Astrocyte (in vitro differentiated cells and primary cell): Measurements from ENCODE around the gene PPP1R9A. TPM values are rescaled to one million over a fixed set of nuclear protein-coding genes. Genes with fewer than 3 reads are reported as not detected.
A peak's percentile ranks its signal among the peaks of the same experiment; 100 is the strongest.

Experiments used
- DNase-seq: peaks from one replicate; pipeline ENCODE4 v3.0.0-alpha.2; 2010; ENCODE audit warnings: low read depth
- FAIRE-seq: peaks from 2 replicates; lab custom pipeline; 2011; peaks lifted over from hg19 to GRCh38; lab: Jason Lieb, UNC
- H2AFZ ChIP-seq: 2 replicates; pipeline ENCODE4 v1.6.0; 2012; ENCODE audit warnings: low read depth, low read length, inconsistent platforms
- H3K27ac ChIP-seq: 2 replicates; pipeline ENCODE4 v1.5.1; 2011; ENCODE audit warnings: low read depth, low read length, inconsistent platforms
- H3K27me3 ChIP-seq: 2 replicates; pipeline ENCODE4 v1.6.0; 2011; ENCODE audit warnings: low read length, inconsistent platforms; ENCODE audit not compliant: insufficient read depth
- H3K36me3 ChIP-seq: 2 replicates; pipeline ENCODE4 v1.5.1; 2011; ENCODE audit warnings: low read length, inconsistent platforms; ENCODE audit not compliant: insufficient read depth
- H3K4me1 ChIP-seq: 2 replicates; pipeline ENCODE4 v1.5.1; 2011; ENCODE audit warnings: low read length, inconsistent platforms; ENCODE audit not compliant: insufficient read depth
- H3K4me2 ChIP-seq: 2 replicates; pipeline ENCODE4 v1.6.0; 2012; ENCODE audit warnings: low read length, inconsistent platforms
- H3K4me3 ChIP-seq: 2 replicates; pipeline ENCODE4 v1.5.1; 2011; ENCODE audit warnings: low read depth, mild to moderate bottlenecking, low read length, inconsistent platforms; ENCODE audit not compliant: insufficient read depth
- H3K79me2 ChIP-seq: 2 replicates; pipeline ENCODE4 v1.6.0; 2012; ENCODE audit warnings: mild to moderate bottlenecking, low read length, inconsistent platforms; ENCODE audit not compliant: insufficient read depth
- H3K9ac ChIP-seq: 2 replicates; pipeline ENCODE4 v1.6.0; 2012; ENCODE audit warnings: mild to moderate bottlenecking, low read length, inconsistent platforms
- H3K9me3 ChIP-seq: 2 replicates; pipeline ENCODE4 v1.5.1; 2012; ENCODE audit warnings: low read depth, mild to moderate bottlenecking, low read length, inconsistent platforms; ENCODE audit not compliant: insufficient read depth
- H4K20me1 ChIP-seq: 2 replicates; pipeline ENCODE4 v1.6.0; 2012; ENCODE audit warnings: low read length, inconsistent platforms; ENCODE audit not compliant: insufficient read depth
- H3K27ac Mint-ChIP-seq: one replicate; pipeline ENCODE4 v1.8.0; 2021; ENCODE audit warnings: mild to moderate bottlenecking, mixed read lengths; ENCODE audit not compliant: unreplicated experiment
- H3K27me3 Mint-ChIP-seq: one replicate; pipeline ENCODE4 v1.8.0; 2021; ENCODE audit warnings: low read depth, mixed read lengths; ENCODE audit not compliant: unreplicated experiment
- H3K36me3 Mint-ChIP-seq: one replicate; pipeline ENCODE4 v1.8.0; 2021; ENCODE audit warnings: low read depth, mixed read lengths; ENCODE audit not compliant: unreplicated experiment
- H3K4me1 Mint-ChIP-seq: one replicate; pipeline ENCODE4 v1.8.0; 2021; ENCODE audit warnings: low read depth, mixed read lengths; ENCODE audit not compliant: unreplicated experiment
- H3K4me3 Mint-ChIP-seq: one replicate; pipeline ENCODE4 v1.8.0; 2021; ENCODE audit warnings: mild to moderate bottlenecking, moderate library complexity, mixed read lengths; ENCODE audit not compliant: unreplicated experiment
- H3K9me3 Mint-ChIP-seq: one replicate; pipeline ENCODE4 v1.8.0; 2021; ENCODE audit warnings: mild to moderate bottlenecking, mixed read lengths; ENCODE audit not compliant: unreplicated experiment
- CTCF ChIP-seq: IDR thresholded peaks from 2 replicates; pipeline ENCODE4 v1.5.1; 2011; ENCODE audit warnings: low read depth, mild to moderate bottlenecking, inconsistent platforms, low read length, moderate library complexity; ENCODE audit not compliant: insufficient read depth
- EZH2 ChIP-seq: IDR thresholded peaks from 2 replicates; pipeline ENCODE4 v1.6.1; 2012; ENCODE audit warnings: mild to moderate bottlenecking, low read length, inconsistent platforms; ENCODE audit not compliant: insufficient read depth
- total RNA-seq: library from RNA; stranded (reverse); gene quantifications from 2 replicates; pipeline ENCODE4 v1.2.1, GENCODE V29; 2021

The PPP1R9A gene
- total RNA-seq, 1 donor from 2014 or later = 7.5 TPM

GRCh38 chr7:95322396-95322795 lies 415.0 kb downstream of the PPP1R9A start:
- peak overlapping the region; percentile 92 for H3K27ac Mint-ChIP-seq
- Histone ChIP-seq H3K27me3 (peaks cover 2% of the 10 kb centered on the region), H3K4me3 (no peak overlapping the region), H3K9ac (no peak overlapping the region), H4K20me1 (no peaks in the 10 kb centered on the region), H3K27ac (no peak overlapping the region), H3K36me3 (no peaks in the 10 kb centered on the region), H3K9me3 (peaks cover 3% of the 10 kb centered on the region), H3K4me1 (no peaks in the 10 kb centered on the region), H3K4me2 (no peak overlapping the region), H3K79me2 (no peaks in the 10 kb centered on the region), H2AFZ (no peak overlapping the region)
- DNase-seq = peak; percentile 69
- H3K4me1 Mint-ChIP-seq = peaks cover 23% of the 10 kb centered on the region
- TF ChIP-seq EZH2 = no peak
- no peak for TF ChIP-seq CTCF
- no peak overlapping the region for H3K4me3 Mint-ChIP-seq
- H3K9me3 Mint-ChIP-seq = no peaks in the 10 kb centered on the region
- H3K36me3 Mint-ChIP-seq = no peaks in the 10 kb centered on the region
- H3K27me3 Mint-ChIP-seq = peaks cover 12% of the 10 kb centered on the region
- FAIRE-seq = no peak

GRCh38 chr7:95322854-95323253 lies 415.5 kb downstream of the PPP1R9A start:
- Mint-ChIP-seq H3K27ac (peak overlapping the region; percentile 92), H3K27me3 (peaks cover 12% of the 10 kb centered on the region), H3K9me3 (no peaks in the 10 kb centered on the region), H3K4me1 (peaks cover 23% of the 10 kb centered on the region), H3K36me3 (no peaks in the 10 kb centered on the region), H3K4me3 (no peak overlapping the region)
- no peak for TF ChIP-seq CTCF
- TF ChIP-seq EZH2 = no peak
- FAIRE-seq (no peak), DNase-seq (no peak)
- no peak overlapping the region for H3K4me2 ChIP-seq
- H3K4me1 ChIP-seq = no peaks in the 10 kb centered on the region
- H3K79me2 ChIP-seq = no peaks in the 10 kb centered on the region
- peaks cover 3% of the 10 kb centered on the region for H3K9me3 ChIP-seq
- no peak overlapping the region for H3K27ac ChIP-seq
- no peaks in the 10 kb centered on the region for H4K20me1 ChIP-seq
- H3K36me3 ChIP-seq = no peaks in the 10 kb centered on the region
- H2AFZ ChIP-seq = no peak overlapping the region
- no peak overlapping the region for H3K4me3 ChIP-seq
- no peak overlapping the region for H3K9ac ChIP-seq
- H3K27me3 ChIP-seq = peaks cover 2% of the 10 kb centered on the region

- Histone ChIP-seq H3K4me1 (no peaks in the 10 kb centered on the region), H3K9me3 (peaks cover 3% of the 10 kb centered on the region), H4K20me1 (no peaks in the 10 kb centered on the region), H3K4me3 (no peak overlapping the region), H3K4me2 (no peak overlapping the region), H3K79me2 (no peaks in the 10 kb centered on the region), H3K27me3 (peaks cover 2% of the 10 kb centered on the region), H2AFZ (no peak overlapping the region), H3K27ac (no peak overlapping the region), H3K36me3 (no peaks in the 10 kb centered on the region), H3K9ac (no peak overlapping the region)
- Mint-ChIP-seq H3K36me3 (no peaks in the 10 kb centered on the region), H3K4me3 (no peak overlapping the region), H3K9me3 (no peaks in the 10 kb centered on the region), H3K27me3 (peaks cover 12% of the 10 kb centered on the region), H3K27ac (peak overlapping the region; percentile 92), H3K4me1 (peaks cover 23% of the 10 kb centered on the region)
- FAIRE-seq (no peak), DNase-seq (no peak)
- TF ChIP-seq EZH2 = no peak
- no peak for TF ChIP-seq CTCF
Measured at GRCh38 chr7:95323410-95324129, 416.2 kb downstream of the PPP1R9A start.
